ENCODE data around the gene EPO. TPM values are rescaled to one million over a fixed set of nuclear protein-coding genes. Genes with fewer than 3 reads are reported as not detected.

The EPO gene
- under 1 TPM in 1 of 7 donors, not detected in 6; 0.42 TPM for total RNA-seq
- polyA plus RNA-seq, result under 1 TPM; 0.06 to 0.26 (median 0.13) TPM
- long read RNA-seq, donor 1, result 0 reads
- long read RNA-seq, donor 2, result 0 reads

GRCh38 chr7:100720279-100720670 is at the start of gene EPO:
TSS of gene EPO (plus strand) at chr7:100720468. CDS start at chr7:100720981, 513 bp downstream.
- H3K9me3 ChIP-seq, result peaks cover 0 to 17% (median 8%) of the 10 kb centered on the region in 8 donors
- H3K27me3 ChIP-seq (replicated peaks in 1 of 7), result peaks cover 0 to 82% (median 41%) of the 10 kb centered on the region in 7 donors
- intact Hi-C loops (cut with DNase I; ENCODE audit: low total_unique reads), result no loop called here
- no peak for TF ChIP-seq POLR2A (IDR thresholded peaks at IDR 0.05)
- no peak for TF ChIP-seq CTCF (IDR thresholded peaks at IDR 0.05 in 8 of 11, conservative IDR thresholded peaks at IDR 0.05 in 3 of 11)
- WGBS, 5 donors, result 2 to 10% (median 3%) methylated on average over 5 to 21 of the region's 21 CpGs
- peaks cover 0 to 21% (median 15%) of the 10 kb centered on the region in 6 donors for H3K4me1 ChIP-seq
- no peak within 1 kb of the TSS for H3K27ac ChIP-seq
- H3K36me3 ChIP-seq, result no peaks in the 10 kb centered on the region
- no peak for DNase-seq
- peak within 1 kb of the TSS in 1 of 8 donors; percentile 42 for H3K4me3 ChIP-seq

- peaks cover 7 to 24% (median 21%) of the 10 kb centered on the region in 6 donors for H3K4me1 ChIP-seq
- DNase-seq, result peak; percentile 69
- TF ChIP-seq POLR2AphosphoS5 (IDR thresholded peaks at IDR 0.05), result no peak
- TF ChIP-seq CTCF (IDR thresholded peaks at IDR 0.05 in 8 of 11, conservative IDR thresholded peaks at IDR 0.05 in 3 of 11), result no peak
- TF ChIP-seq POLR2A (IDR thresholded peaks at IDR 0.05), result no peak
- intact Hi-C loops (cut with DNase I; ENCODE audit: low total_unique reads), result loop anchor here (10.0 kb wide), 1 partner anchor 57 kb away; the partner anchor contains the start of gene MOSPD3
- 92 to 95% (median 93%) methylated on average over 18 of the region's 18 CpGs for WGBS, 5 donors
- H3K27ac ChIP-seq, result no peak overlapping the region
- no peaks in the 10 kb centered on the region for H3K27me3 ChIP-seq (replicated peaks in 1 of 7)
- H3K4me3 ChIP-seq, result no peak overlapping the region
- peaks cover 0 to 6% (median 4%) of the 10 kb centered on the region in 6 donors for H3K36me3 ChIP-seq
- H3K9me3 ChIP-seq, result no peaks in the 10 kb centered on the region
Measured at GRCh38 chr7:100671353-100672327, 48.6 kb upstream of the EPO start.

- peaks cover 7 to 41% (median 33%) of the 10 kb centered on the region in 6 donors for H3K4me1 ChIP-seq
- DNase-seq, result peak; percentile 100
- no peaks in the 10 kb centered on the region for H3K27me3 ChIP-seq (replicated peaks in 1 of 7)
- peak within 1 kb of the TSS; percentile 86 to 98 (median 92) for H3K4me3 ChIP-seq
- H3K36me3 ChIP-seq, result peaks cover 0 to 24% (median 22%) of the 10 kb centered on the region in 6 donors
- intact Hi-C loops (cut with DNase I; ENCODE audit: low total_unique reads), result loop anchor here (10.0 kb wide), 1 partner anchor 59 kb away; the partner anchor contains the start of gene MOSPD3
- WGBS, 5 donors, result 0 to 1% (median 0%) methylated on average over 17 to 65 of the region's 65 CpGs
- TF ChIP-seq CTCF (IDR thresholded peaks at IDR 0.05 in 8 of 11, conservative IDR thresholded peaks at IDR 0.05 in 3 of 11) (peak in 4 of 11 experiments; percentile 9 to 36 (median 18)), POLR2AphosphoS5 (IDR thresholded peaks at IDR 0.05) (peak; percentile 92 to 95 (median 94)), POLR2A (IDR thresholded peaks at IDR 0.05) (peak in 2 of 3 donors; percentile 64 to 67)
- no peaks in the 10 kb centered on the region for H3K9me3 ChIP-seq
- H3K27ac ChIP-seq, result peak within 1 kb of the TSS; percentile 97 to 100 (median 99)
Measured at GRCh38 chr7:100673302-100673941, 46.8 kb upstream of the EPO start, which contains the start of gene GNB2. TSS of gene GNB2 (plus strand) at chr7:100673740. CDS start at chr7:100676266, 2,526 bp downstream.
